ENCODE data around the gene KRT7.

Gene KRT7

DNA sequence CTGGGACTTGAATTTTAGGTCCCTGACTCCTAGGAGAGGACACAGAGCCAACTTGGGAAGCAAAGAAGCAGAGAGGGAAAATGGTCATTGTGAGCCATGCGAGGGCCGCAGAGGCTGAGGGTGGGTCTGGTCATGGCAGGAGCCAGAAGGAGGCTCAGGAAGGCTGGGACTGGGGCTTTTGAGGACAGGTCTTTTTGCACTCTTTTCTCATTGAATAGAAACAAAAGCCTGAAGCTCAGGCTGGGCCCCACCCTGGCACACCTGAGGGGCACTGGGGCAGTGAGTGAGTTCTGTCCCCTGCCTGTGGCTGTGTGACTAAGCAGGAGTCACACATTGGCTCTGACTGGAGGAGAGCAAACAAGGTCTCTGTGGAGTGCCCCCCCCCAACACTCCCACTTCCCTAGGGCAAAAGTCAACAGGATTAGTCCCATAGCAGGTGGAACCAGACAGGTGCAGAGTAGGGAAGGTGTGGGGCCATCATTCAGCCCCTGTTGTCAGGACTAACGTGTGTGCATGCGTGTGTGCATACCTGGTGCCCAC lies 2.8 kb downstream of the KRT7 start:
- H3K4me3 ChIP-seq (ENCODE audit: insufficient read depth, low read length, poor library complexity, severe bottlenecking), result no peak overlapping the region
- H3K9me3 ChIP-seq (ENCODE audit: insufficient read depth, low read length), result no peaks in the 10 kb centered on the region
- no peak overlapping the region for H3K9ac ChIP-seq (ENCODE audit: low read length)
- no peaks in the 10 kb centered on the region for H3K27me3 ChIP-seq (ENCODE audit: low read length)
- H4K20me1 ChIP-seq (ENCODE audit: low read depth, low read length), result no peaks in the 10 kb centered on the region
- TF ChIP-seq EZH2phosphoT487 (conservative IDR thresholded peaks at IDR 0.05; ENCODE audit: low read length), result no peak
- no peak for TF ChIP-seq CTCF (IDR thresholded peaks at IDR 0.05; ENCODE audit: insufficient read depth, low read length, poor library complexity, severe bottlenecking)
- H3K79me2 ChIP-seq (ENCODE audit: insufficient read depth, low read length), result no peaks in the 10 kb centered on the region
- no peak overlapping the region for H2AFZ ChIP-seq (ENCODE audit: low read depth, low read length, severe bottlenecking)
- H3K36me3 ChIP-seq (ENCODE audit: low read length), result no peaks in the 10 kb centered on the region
- H3F3A ChIP-seq (ENCODE audit: insufficient read depth), result no peaks in the 10 kb centered on the region
- H3K27ac ChIP-seq (ENCODE audit: low read depth, low read length), result no peak overlapping the region
- no peaks in the 10 kb centered on the region for H3K9me2 ChIP-seq (replicated peaks; ENCODE audit: insufficient read depth, low read length)
- no peak overlapping the region for H3K4me2 ChIP-seq (ENCODE audit: low read depth, low read length, poor library complexity, severe bottlenecking)

- Histone ChIP-seq H3K4me2 (ENCODE audit: low read depth, low read length, poor library complexity, severe bottlenecking) (no peak overlapping the region), H3K9ac (ENCODE audit: low read length) (no peak overlapping the region), H4K20me1 (ENCODE audit: low read depth, low read length) (no peaks in the 10 kb centered on the region), H3K9me3 (ENCODE audit: insufficient read depth, low read length) (no peaks in the 10 kb centered on the region), H2AFZ (ENCODE audit: low read depth, low read length, severe bottlenecking) (no peak overlapping the region), H3K27me3 (ENCODE audit: low read length) (no peaks in the 10 kb centered on the region), H3K79me2 (ENCODE audit: insufficient read depth, low read length) (no peaks in the 10 kb centered on the region), H3F3A (ENCODE audit: insufficient read depth) (no peaks in the 10 kb centered on the region), H3K36me3 (ENCODE audit: low read length) (no peaks in the 10 kb centered on the region), H3K9me2 (replicated peaks; ENCODE audit: insufficient read depth, low read length) (no peaks in the 10 kb centered on the region), H3K4me3 (ENCODE audit: insufficient read depth, low read length, poor library complexity, severe bottlenecking) (no peak overlapping the region), H3K27ac (ENCODE audit: low read depth, low read length) (no peak overlapping the region)
- TF ChIP-seq CTCF (IDR thresholded peaks at IDR 0.05; ENCODE audit: insufficient read depth, low read length, poor library complexity, severe bottlenecking) (no peak), EZH2phosphoT487 (conservative IDR thresholded peaks at IDR 0.05; ENCODE audit: low read length) (no peak)
Observed at GRCh38 chr12:52236386-52237050, 3.5 kb downstream of the KRT7 start.

- Histone ChIP-seq H3K9me2 (replicated peaks; ENCODE audit: insufficient read depth, low read length) (no peaks in the 10 kb centered on the region), H3K79me2 (ENCODE audit: insufficient read depth, low read length) (no peaks in the 10 kb centered on the region), H3K4me2 (ENCODE audit: low read depth, low read length, poor library complexity, severe bottlenecking) (no peak overlapping the region), H3F3A (ENCODE audit: insufficient read depth) (no peaks in the 10 kb centered on the region), H2AFZ (ENCODE audit: low read depth, low read length, severe bottlenecking) (no peak overlapping the region), H4K20me1 (ENCODE audit: low read depth, low read length) (no peaks in the 10 kb centered on the region), H3K9ac (ENCODE audit: low read length) (no peak overlapping the region), H3K36me3 (ENCODE audit: low read length) (no peaks in the 10 kb centered on the region), H3K9me3 (ENCODE audit: insufficient read depth, low read length) (no peaks in the 10 kb centered on the region), H3K27me3 (ENCODE audit: low read length) (no peaks in the 10 kb centered on the region), H3K27ac (ENCODE audit: low read depth, low read length) (no peak overlapping the region), H3K4me3 (ENCODE audit: insufficient read depth, low read length, poor library complexity, severe bottlenecking) (no peak overlapping the region)
- no peak for TF ChIP-seq CTCF (IDR thresholded peaks at IDR 0.05; ENCODE audit: insufficient read depth, low read length, poor library complexity, severe bottlenecking)
- no peak for TF ChIP-seq EZH2phosphoT487 (conservative IDR thresholded peaks at IDR 0.05; ENCODE audit: low read length)
Observed at GRCh38 chr12:52238207-52238840, 5.3 kb downstream of the KRT7 start.
